NCI-H2081 treated with DMSO at 0.1 percent for 48 hours (cell line): ENCODE results near the gene SLC2A9.

Experiments
- DNase-seq: peaks from one replicate; lab custom pipeline; 2025; lab: John Stamatoyannopoulos, UW

The SLC2A9 gene

DNA sequence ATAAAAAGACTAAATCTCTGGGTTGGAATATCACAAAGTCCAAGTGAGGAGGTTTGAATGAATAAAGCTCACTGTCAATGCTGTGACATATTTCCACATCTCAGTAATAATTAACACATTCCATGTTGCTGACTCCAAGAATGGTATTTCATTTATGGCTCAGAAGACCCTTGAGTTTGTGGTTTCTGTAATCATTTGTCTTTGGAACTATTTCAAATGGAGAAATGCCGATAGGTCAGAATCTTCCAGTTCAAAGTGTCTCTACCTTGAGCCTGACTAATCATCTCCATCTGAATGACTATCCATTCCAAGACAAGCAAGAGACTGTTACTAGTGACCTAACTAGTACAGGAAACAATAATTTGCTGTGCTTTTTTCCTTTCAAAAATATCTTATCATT, 24.2 kb upstream of the SLC2A9 start:
- no peak for DNase-seq

- DNase-seq, result no peak
These were observed 19.7 kb upstream of the SLC2A9 start for GRCh38 chr4:10041036-10041435.

GRCh38 chr4:10040049-10040892, 19.0 kb upstream of the SLC2A9 start:
- no peak for DNase-seq

GRCh38 chr4:10036807-10037342, 15.6 kb upstream of the SLC2A9 start:
- DNase-seq, result no peak

DNA sequence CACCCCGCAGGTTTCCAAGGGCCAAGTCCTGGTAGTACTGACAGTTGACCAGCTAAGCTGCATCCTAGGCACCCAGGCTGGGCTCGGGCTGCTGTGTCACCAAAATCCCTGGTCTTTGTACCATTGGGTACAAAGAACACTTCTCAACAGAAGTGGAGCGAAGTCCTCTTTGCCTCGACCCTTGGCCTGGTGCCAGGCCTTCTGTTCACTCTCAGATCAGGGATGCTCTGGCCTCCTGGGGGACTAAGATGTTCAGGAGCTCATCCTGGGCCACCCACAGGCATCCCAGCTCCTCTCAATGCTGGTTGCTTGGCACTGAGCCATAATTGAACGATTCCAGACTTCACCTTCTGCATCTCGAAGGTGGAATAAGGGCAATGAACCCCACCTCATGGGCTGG, 13.8 kb upstream of the SLC2A9 start:
- DNase-seq, result no peak

- DNase-seq, result no peak
These were observed 13.4 kb upstream of the SLC2A9 start for GRCh38 chr4:10034612-10035104.

GRCh38 chr4:10034136-10034535, 12.8 kb upstream of the SLC2A9 start:
- no peak for DNase-seq

DNA sequence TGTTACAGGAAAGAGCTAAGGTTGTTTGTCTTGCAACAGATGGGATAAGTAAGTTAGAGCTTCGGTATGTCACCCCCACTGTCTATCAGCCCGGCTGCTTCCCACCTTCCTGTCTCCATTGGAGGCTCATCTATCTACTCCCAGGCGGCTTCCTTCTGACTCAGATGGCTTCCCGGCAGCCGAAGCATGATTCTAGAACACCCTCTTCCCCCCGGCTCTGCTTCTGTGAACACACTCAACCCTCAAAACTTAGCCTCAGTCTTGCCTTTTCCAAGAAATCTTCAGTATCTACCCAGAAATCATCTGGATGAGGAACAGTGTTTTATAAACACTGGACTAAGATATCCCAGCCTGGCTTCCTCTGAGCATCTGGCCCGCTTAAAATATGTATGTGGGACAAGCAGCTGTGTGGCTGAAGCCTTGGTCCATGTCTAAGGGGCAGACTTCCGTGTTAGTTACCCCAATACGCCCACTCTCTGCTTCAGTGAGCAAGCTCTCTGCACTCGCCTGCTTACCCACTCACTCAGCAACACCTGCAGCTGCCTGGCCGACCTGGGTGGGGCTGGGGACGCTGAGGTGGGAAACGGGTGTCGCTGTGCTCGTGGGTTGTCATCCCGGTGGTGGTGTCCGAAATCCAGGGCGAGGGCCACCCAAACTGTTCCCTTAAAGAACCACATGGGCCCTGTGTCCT, 12.0 kb upstream of the SLC2A9 start:
- DNase-seq, result no peak

DNA sequence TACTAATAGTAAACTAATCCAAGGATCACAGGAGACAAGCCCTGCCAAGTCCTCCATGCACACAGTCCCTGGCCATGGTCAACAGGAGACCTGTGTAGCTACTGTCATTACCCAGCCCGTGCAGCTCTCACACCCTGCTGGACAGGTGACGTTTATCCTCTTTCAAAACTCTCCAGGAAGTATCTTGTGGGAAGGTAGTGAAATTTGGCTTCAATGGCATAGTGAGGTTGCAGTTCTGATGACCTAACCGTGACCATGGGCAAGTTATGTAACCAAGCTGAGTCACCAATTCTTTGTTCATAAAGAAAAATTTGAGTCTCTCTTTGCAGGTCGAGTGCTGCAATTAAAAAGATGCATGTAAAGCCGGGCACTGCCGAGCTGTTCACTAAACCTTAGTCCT, 11.3 kb upstream of the SLC2A9 start:
- no peak for DNase-seq

DNA sequence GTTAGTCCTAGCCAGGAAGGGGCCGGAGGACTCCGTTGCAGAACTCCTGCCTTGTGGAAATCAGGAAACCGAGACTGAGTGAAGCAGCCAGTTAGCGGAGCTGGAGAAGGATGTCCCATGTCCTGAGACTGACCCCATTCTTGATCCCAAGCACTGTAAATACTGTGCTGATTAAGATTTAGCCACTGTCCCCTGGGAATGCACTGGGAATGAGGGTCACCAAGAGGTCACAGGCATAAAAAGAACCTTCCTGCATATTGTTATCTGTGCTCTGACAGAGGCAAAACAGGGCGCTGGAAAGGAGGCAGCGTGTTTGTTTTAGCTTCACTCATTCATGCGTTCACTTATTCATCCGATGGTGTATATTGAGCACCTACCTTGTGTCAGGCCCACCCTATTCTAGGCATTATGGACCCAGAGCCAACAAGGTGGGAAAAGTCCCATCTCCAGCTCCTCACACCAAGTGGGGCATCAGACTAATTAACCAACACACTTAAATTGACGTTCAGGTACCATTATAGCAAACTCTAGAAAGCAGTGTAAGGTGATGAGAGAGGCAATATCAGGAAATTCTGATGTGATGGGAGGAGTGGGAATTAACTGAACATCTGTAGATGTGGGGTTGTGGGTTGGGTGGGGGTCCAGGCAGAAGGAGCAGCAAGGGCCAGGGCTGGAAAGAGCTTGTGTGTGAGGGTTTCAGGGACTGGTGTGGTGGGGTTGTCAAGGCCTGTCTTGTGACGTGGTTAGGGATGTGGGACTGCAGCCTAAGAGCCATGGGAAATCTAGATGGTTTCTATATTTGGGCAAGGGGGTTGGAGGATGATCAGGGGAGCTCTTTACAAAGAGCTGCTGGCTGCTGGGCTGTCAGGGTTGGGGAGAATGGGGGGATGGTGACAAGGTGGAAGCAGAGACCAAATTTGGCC, 10.6 kb upstream of the SLC2A9 start:
- DNase-seq, result no peak

DNA sequence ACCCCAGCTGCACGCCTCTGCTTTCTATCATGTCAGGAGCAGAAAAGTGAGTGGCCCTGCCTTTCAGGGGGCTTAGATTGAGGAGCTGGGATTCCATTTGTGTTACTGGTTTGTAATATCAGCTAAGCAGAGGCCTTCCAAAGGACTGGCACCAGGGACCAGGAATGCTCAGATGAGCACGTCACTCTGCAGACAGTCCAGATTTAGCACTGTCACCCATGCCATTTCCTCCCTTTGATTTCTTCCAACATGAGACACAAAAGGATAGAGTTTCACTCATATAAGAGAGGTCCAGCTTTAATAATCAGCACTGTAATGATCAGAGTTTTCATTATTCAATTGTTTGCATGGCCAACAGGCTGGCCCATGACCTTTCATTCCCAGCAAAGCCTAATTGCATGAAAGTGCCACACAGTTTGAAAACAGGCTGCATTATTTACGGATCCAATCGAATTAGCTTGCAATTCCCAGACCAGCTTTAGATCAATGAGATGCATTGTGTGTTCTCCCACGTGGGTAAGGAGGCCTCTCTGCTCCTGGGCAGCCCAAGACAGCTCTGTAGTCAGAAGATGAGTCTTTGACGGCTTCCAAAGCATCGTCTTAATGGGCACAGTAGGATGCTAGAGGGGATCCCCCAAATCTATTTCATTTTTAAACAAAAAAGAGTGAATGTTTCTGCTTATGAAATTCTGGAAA, 9.8 kb upstream of the SLC2A9 start:
- DNase-seq, result no peak

DNA sequence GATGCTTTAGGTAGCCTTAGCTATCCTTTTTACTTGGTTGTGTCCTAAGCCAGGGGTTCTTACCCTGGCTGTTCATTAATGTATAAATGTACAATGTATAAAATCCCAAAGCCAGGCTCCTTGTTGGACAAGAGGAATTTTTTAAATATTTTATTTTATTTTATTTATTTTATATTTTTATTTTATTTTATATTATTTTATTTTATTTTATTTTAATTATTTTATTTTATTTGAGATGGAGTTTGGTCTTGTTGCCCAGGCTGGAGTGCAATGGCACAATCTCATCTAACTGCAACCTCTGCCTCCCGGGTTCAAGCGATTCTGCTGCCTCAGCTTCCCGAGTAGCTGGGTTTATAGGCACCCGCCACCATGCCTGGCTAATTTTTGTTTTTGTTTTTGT, 8.1 kb upstream of the SLC2A9 start:
- no peak for DNase-seq

- DNase-seq, result no peak
These were observed 7.6 kb upstream of the SLC2A9 start for GRCh38 chr4:10028910-10029309.

GRCh38 chr4:10026485-10026884, 5.2 kb upstream of the SLC2A9 start:
- DNase-seq, result no peak

- no peak for DNase-seq
These were observed 4.0 kb upstream of the SLC2A9 start for GRCh38 chr4:10025230-10025806.

- no peak for DNase-seq
These were observed 3.0 kb upstream of the SLC2A9 start for GRCh38 chr4:10024303-10024702.

GRCh38 chr4:10023806-10024205, 2.5 kb upstream of the SLC2A9 start:
- DNase-seq, result no peak

GRCh38 chr4:10023050-10023419, 1.7 kb upstream of the SLC2A9 start:
- no peak for DNase-seq

- no peak for DNase-seq
These were observed 1.2 kb upstream of the SLC2A9 start for GRCh38 chr4:10022346-10023049.

DNA sequence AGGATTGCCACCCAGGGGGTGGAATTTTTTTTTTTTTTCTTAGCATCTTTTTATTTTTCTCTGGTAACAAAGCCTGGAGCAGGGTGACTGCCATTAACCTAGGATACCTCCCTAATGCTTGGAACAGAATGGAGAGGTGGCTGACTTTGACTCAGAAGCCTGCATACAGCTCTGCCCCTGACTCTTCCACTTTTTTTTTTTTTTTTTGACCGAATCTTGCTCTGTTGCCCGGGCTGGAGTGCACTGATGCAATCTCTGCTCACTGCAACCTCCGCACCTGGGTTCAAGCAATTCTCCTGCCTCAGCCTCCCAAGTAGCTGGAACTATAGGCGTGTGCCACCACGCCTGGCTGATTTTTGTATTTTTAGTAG, 341 bp upstream of the SLC2A9 start:
- no peak for DNase-seq

DNA sequence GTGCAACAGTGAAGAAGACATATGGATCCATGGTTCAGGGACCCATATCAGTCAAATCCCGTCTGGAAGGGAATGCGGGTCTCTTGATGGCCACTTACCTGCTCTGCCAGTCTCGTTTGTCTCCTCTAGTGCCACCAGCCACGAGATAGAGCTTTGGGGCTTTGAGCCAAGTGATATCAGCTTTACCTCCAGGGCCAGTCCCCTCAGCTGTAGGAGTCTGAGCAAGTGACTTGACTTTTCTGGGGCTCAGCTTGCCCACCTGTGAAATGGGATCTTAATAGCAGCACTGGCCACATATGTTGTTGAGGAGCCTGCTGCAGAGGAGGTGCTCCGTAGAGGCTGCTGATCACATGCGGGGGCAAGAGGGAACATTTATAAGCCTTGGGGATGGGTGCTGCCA, 1.2 kb downstream of the SLC2A9 start:
- no peak for DNase-seq
